ENCODE results near the gene SETMAR. TPM values are rescaled to one million over a fixed set of nuclear protein-coding genes. Genes with fewer than 3 reads are reported as not detected.

Gene SETMAR
- total and polyA plus RNA-seq, 2 of the 8 experiments (the other 6 are each of a cell fraction or from before 2014, with no cell fraction given), result 16.1 to 25.3 TPM

DNA sequence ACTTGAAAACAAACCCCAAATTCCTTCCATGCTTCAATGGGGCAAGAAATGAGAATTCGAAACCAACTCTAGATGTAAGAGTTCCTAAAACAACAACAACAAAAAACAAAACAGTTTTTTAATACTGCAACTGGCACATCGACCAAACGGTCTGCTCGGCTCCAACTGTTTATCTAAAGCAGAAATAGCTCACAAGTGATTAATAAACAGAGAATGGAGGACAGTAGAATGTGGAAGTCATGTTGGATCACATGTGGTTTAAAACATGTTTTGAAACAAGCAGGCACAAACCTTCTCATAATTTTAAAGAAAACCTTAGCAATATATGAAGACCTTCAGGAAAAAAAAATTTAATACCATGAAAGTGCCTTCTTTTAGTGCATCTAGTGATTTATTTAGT is 55.1 kb downstream of the SETMAR start:
- no peaks in the 10 kb centered on the region for H3K27me3 ChIP-seq (replicated peaks in 1 of 4; ENCODE audit: control insufficient read depth in 3 of 4, extremely low read depth in 1 of 4, insufficient read depth in 3 of 4, low read length in 3 of 4)
- CTCF ChIA-PET (ENCODE audit: partially characterized antibody), result interaction anchor here (0.5 to 1.0 kb wide), 2 partner anchors 81 to 275 kb away, joined by 3 read pairs; no protein-coding TSS in a partner anchor
- no peak overlapping the region for H2BK20ac ChIP-seq (ENCODE audit: low read length)

More for the DNA sequence above, 55.1 kb downstream of the SETMAR start:
- Histone ChIP-seq H2AK5ac (ENCODE audit: low read depth, low read length) (no peak overlapping the region), H3K4ac (replicated peaks; ENCODE audit: insufficient read length, low read depth, low read length) (no peak overlapping the region), H3K4me3 (ENCODE audit: extremely low read depth in 1 of 4, insufficient read depth in 2 of 4, low read depth in 3 of 4, low read length in 4 of 4) (no peak overlapping the region), H4K8ac (ENCODE audit: extremely low read depth, insufficient read depth, low read length) (no peak overlapping the region), H3K79me1 (ENCODE audit: low read depth, low read length) (no peaks in the 10 kb centered on the region), H4K20me1 (replicated peaks in 1 of 2; ENCODE audit: control insufficient read depth in 1 of 2, insufficient read depth in 2 of 2, low read length in 2 of 2) (no peaks in the 10 kb centered on the region), H2BK12ac (ENCODE audit: low read depth, low read length) (no peak overlapping the region), H3K18ac (ENCODE audit: extremely low read depth, low read length) (no peak overlapping the region), H3K36me3 (ENCODE audit: control insufficient read depth in 2 of 4, insufficient read depth in 4 of 4, low read length in 3 of 4) (no peaks in the 10 kb centered on the region), H3K56ac (replicated peaks; ENCODE audit: insufficient read length, low read depth, low read length) (no peak overlapping the region), H3K9me3 (ENCODE audit: insufficient read depth in 2 of 2, low read depth in 1 of 2, low read length in 1 of 2) (no peaks in the 10 kb centered on the region), H3K79me2 (ENCODE audit: control insufficient read depth in 1 of 2, insufficient read depth in 2 of 2, low read length in 2 of 2) (no peaks in the 10 kb centered on the region), H3K27ac (ENCODE audit: low read depth, low read length) (no peak overlapping the region), H3K14ac (ENCODE audit: insufficient read length) (no peak overlapping the region), H3K9ac (replicated peaks in 1 of 4; ENCODE audit: extremely low read depth in 1 of 4, low read depth in 3 of 4, low read length in 3 of 4) (no peak overlapping the region), H3K4me1 (replicated peaks in 1 of 4; ENCODE audit: control insufficient read depth in 3 of 4, insufficient read depth in 4 of 4, low read length in 3 of 4) (no peaks in the 10 kb centered on the region), H2BK120ac (replicated peaks; ENCODE audit: low read depth, low read length) (no peak overlapping the region), H2BK15ac (ENCODE audit: low read length) (no peak overlapping the region), H3K23me2 (ENCODE audit: low read depth, low read length) (no peaks in the 10 kb centered on the region), H4K5ac (ENCODE audit: insufficient read length, low read depth, low read length) (no peak overlapping the region), H2BK5ac (ENCODE audit: low read depth, low read length) (no peak overlapping the region), H3K4me2 (ENCODE audit: insufficient read depth in 1 of 2, low read depth in 2 of 2, low read length in 2 of 2) (no peak overlapping the region), H2AFZ (ENCODE audit: low read length) (no peak overlapping the region), H3K23ac (ENCODE audit: insufficient read length) (no peak overlapping the region), H4K91ac (replicated peaks; ENCODE audit: insufficient read length, low read length) (no peak overlapping the region)
- TF ChIP-seq EGR1 (IDR thresholded peaks at IDR 0.05; ENCODE audit: borderline replicate concordance, low read depth, low read length) (no peak), ASH2L (IDR thresholded peaks at IDR 0.05; ENCODE audit: low read length) (no peak), POU5F1 (IDR thresholded peaks at IDR 0.05; ENCODE audit: low read depth, low read length) (no peak), SAP30 (IDR thresholded peaks at IDR 0.05; ENCODE audit: insufficient read depth, insufficient replicate concordance, low read length) (no peak), SUZ12 (IDR thresholded peaks at IDR 0.05; ENCODE audit: low read length) (no peak), TAF7 (optimal IDR thresholded peaks at IDR 0.05; ENCODE audit: borderline replicate concordance, low read depth, low read length) (no peak), BACH1 (IDR thresholded peaks at IDR 0.05; ENCODE audit: low read length) (no peak)
- TF ChIP-seq, protein P1, sequence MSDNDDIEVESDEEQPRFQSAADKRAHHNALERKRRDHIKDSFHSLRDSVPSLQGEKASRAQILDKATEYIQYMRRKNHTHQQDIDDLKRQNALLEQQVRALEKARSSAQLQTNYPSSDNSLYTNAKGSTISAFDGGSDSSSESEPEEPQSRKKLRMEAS (IDR thresholded peaks at IDR 0.05), result no peak
- POLR2A ChIA-PET (ENCODE audit: partially characterized antibody), result interaction anchor here (0.7 to 1.7 kb wide), 2 partner anchors 36 to 135 kb away, joined by 3 to 4 read pairs; partner anchors contain the start of gene ITPR1
- DNase-seq (ENCODE audit: low read depth in 1 of 2, low spot score in 2 of 2), result no peak
- no peak for FAIRE-seq
- WGBS, 2 experiments (ENCODE audit: extremely low coverage in 1 of 2, insufficient coverage in 1 of 2, insufficient read length in 1 of 2, insufficient replicate concordance in 2 of 2, low coverage in 1 of 2, low lambda C conversion rate in 2 of 2, missing lambda C conversion rate in 1 of 2), result 97% methylated on average over 4 of the region's 4 CpGs; no CpG with 5 or more reads in 1 of the 2 experiments
